Mesothelial cell of epicardium (in vitro differentiated cells): ENCODE results near the gene MT1B. TPM values are rescaled to one million over a fixed set of nuclear protein-coding genes. Genes with fewer than 3 reads are reported as not detected.

Experiments used
- DNase-seq, 2 experiments: peaks; one replicate each; pipeline ENCODE4 v3.0.0; 2021; ENCODE audit warnings: low spot score in 2 of 2; ENCODE audit not compliant: unreplicated experiment in 2 of 2
- H3K27ac Mint-ChIP-seq: 2 replicates; pipeline ENCODE4 v1.8.0; 2021; ENCODE audit warnings: mixed read lengths
- H3K27me3 Mint-ChIP-seq: 2 replicates; pipeline ENCODE4 v1.8.0; 2021; ENCODE audit warnings: low read depth, mixed read lengths
- H3K36me3 Mint-ChIP-seq: 2 replicates; pipeline ENCODE4 v1.8.0; 2021; ENCODE audit warnings: mixed read lengths
- H3K4me1 Mint-ChIP-seq: 2 replicates; pipeline ENCODE4 v1.8.0; 2021; ENCODE audit warnings: mixed read lengths
- H3K4me3 Mint-ChIP-seq: 2 replicates; pipeline ENCODE4 v1.8.0; 2021; ENCODE audit warnings: mild to moderate bottlenecking, moderate library complexity, mixed read lengths
- H3K9me3 Mint-ChIP-seq: 2 replicates; pipeline ENCODE4 v1.8.0; 2021; ENCODE audit warnings: mixed read lengths
- total RNA-seq: library from RNA; stranded (reverse); gene quantifications from 3 replicates; pipeline ENCODE4 v1.2.1, GENCODE V29; 2021
- TF ChIP-seq, protein P1 (sequence below): fragments of 200-600 bp; sonication (generic); IDR thresholded peaks from one replicate; pipeline ENCODE4 v1.5.0; 2021; ENCODE audit warnings: antibody characterized with exemption; ENCODE audit not compliant: unreplicated experiment

Gene MT1B
- total RNA-seq, 1 donor from 2014 or later: not detected

DNA sequence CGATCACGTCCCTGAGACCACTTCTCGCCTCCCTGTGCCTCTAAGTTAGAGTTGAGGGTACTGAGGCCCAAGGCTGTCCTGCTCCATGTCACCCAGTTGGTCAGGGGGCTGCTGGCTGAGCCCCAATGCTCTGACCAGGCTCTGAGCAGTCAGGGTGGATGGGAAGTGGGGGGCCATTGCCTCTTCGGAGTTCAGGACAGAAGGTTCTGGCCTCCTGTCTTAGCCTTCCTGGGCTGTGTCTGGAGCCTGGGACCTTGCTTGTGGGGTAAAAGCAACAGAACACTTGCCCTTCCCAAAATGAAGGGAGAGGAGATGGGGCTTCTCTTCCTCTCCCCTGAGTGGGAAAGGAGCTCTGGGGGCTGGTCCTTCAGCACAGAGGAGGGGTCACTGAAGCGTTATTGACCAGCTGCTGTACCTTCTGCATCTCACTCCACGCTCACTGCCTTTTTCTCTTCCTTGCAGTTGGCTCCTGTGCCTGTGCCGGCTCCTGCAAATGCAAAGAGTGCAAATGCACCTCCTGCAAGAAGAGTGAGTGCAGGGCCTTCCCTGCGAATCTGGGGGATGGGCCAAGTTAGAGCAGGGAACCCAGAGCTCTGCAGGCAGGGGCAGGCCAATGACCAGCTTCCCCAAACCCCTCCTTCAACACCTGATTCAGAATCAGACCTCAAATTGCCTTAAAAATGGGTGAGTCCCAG, 31.2 kb downstream of the MT1B start:
- H3K9me3 Mint-ChIP-seq: peaks cover 11% of the 10 kb centered on the region
- H3K4me3 Mint-ChIP-seq: peak overlapping the region; percentile 81
- no peak overlapping the region for H3K27ac Mint-ChIP-seq
- peaks cover 48% of the 10 kb centered on the region for H3K27me3 Mint-ChIP-seq
- no peak for DNase-seq
- peaks cover 4% of the 10 kb centered on the region for H3K4me1 Mint-ChIP-seq
- TF ChIP-seq, protein P1, sequence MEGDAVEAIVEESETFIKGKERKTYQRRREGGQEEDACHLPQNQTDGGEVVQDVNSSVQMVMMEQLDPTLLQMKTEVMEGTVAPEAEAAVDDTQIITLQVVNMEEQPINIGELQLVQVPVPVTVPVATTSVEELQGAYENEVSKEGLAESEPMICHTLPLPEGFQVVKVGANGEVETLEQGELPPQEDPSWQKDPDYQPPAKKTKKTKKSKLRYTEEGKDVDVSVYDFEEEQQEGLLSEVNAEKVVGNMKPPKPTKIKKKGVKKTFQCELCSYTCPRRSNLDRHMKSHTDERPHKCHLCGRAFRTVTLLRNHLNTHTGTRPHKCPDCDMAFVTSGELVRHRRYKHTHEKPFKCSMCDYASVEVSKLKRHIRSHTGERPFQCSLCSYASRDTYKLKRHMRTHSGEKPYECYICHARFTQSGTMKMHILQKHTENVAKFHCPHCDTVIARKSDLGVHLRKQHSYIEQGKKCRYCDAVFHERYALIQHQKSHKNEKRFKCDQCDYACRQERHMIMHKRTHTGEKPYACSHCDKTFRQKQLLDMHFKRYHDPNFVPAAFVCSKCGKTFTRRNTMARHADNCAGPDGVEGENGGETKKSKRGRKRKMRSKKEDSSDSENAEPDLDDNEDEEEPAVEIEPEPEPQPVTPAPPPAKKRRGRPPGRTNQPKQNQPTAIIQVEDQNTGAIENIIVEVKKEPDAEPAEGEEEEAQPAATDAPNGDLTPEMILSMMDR: no peak
- H3K36me3 Mint-ChIP-seq: peaks cover 3% of the 10 kb centered on the region

DNA sequence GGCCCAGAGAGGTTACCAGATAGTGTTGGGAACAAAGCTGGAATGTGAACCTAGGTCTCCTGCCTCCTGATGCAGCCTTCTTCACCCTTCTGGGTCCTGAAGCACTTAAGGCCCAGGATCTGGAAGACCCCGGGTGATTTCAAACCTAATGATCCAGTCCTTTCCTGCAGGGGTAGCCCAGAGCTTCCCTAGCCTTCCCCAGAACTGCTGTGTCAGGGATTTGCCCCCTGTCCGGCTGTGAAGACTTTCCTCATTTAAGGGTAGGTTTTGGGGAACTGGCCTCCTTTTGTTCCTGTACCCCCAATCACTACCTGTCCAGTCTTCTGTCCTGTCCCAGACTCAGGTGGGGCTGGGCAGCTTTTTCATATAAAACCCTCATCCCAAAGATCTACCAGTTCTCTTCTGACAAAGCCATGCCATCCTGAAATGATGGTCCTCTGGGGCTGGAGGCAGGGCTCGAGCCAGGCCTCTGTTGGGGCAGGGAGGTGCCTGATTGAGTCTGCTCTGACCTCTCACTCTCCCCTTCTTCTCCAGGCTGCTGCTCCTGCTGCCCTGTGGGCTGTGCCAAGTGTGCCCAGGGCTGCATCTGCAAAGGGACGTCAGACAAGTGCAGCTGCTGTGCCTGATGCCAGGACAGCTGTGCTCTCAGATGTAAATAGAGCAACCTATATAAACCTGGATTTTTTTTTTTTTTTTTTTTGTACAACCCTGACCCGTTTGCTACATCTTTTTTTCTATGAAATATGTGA, 31.9 kb downstream of the MT1B start:
- peak overlapping the region; percentile 17 for H3K4me3 Mint-ChIP-seq
- TF ChIP-seq, protein P1: no peak
- peaks cover 48% of the 10 kb centered on the region for H3K27me3 Mint-ChIP-seq
- DNase-seq: no peak
- H3K36me3 Mint-ChIP-seq: peaks cover 3% of the 10 kb centered on the region
- H3K4me1 Mint-ChIP-seq: peaks cover 4% of the 10 kb centered on the region
- H3K9me3 Mint-ChIP-seq: peaks cover 13% of the 10 kb centered on the region
- no peak overlapping the region for H3K27ac Mint-ChIP-seq

DNA sequence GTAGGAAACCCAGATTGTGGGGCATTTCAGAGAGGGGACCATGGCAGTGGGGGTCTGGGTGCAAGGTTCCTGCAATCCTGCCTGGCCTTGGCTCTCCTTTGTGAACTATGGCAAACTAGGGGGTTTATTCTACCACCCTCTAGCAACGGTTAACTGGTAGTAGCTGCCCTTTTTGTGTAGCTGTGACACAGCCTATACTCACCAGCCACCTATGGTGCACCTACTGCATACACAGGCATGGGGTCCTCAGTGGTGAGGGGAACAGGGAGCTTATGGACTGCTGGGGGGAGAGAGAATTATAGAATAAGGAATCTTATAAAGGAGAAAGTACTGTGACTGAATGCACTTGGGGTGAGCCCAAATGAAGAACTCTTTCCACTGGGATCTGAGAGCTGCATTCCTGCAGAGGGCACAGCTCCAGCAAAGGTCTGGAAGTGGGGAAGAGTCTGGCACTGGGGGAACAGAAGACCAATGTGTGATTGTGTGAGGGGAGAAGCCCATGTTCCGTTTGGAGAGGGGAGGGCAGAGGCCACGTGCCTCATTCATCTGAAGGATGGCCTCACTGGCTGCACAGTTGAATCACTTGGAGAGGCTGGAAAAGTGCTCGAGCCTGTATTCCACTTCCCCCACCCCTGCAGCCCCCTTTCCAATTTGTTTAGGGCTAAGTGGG, 32.7 kb downstream of the MT1B start:
- TF ChIP-seq, protein P1: no peak
- H3K9me3 Mint-ChIP-seq: peaks cover 13% of the 10 kb centered on the region
- no peak overlapping the region for H3K4me3 Mint-ChIP-seq
- no peak for DNase-seq
- H3K4me1 Mint-ChIP-seq: peaks cover 4% of the 10 kb centered on the region
- no peak overlapping the region for H3K27ac Mint-ChIP-seq
- H3K36me3 Mint-ChIP-seq: peaks cover 3% of the 10 kb centered on the region
- H3K27me3 Mint-ChIP-seq: peaks cover 54% of the 10 kb centered on the region

DNA sequence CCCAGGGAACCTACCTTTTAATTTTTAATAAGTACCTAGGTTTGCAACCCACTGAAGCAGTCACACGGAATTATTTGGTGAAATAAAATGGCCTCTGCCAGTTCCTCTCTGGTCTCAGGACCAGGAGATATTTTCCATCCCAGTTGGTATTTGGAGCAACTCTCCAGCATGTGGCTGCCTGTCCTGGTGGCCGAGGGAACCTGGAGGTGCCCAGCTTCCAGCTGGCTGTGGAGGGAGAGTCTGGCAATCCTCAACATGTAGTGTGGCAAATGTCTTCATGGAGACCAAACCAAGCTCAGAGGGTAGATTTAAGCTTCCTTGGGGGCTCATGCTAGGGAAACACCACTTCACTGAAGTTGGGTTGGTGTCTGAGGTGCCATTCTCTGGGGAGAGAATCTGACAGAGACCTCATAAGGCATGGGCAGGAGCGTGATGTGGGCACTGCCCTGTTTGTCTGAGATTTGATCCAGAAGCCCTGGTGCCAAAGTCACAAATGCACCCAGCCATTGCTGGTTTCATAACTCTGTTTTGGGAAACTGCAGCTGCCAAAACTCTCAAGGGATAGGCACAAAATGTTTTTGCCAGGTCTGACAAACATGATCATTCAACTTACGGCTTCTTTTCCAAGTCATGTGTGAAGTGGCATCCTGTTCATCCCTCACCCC, 33.4 kb downstream of the MT1B start:
- Mint-ChIP-seq H3K27me3 (peaks cover 54% of the 10 kb centered on the region), H3K4me1 (peaks cover 4% of the 10 kb centered on the region), H3K27ac (no peak overlapping the region), H3K9me3 (peaks cover 13% of the 10 kb centered on the region), H3K4me3 (no peak overlapping the region), H3K36me3 (peaks cover 3% of the 10 kb centered on the region)
- TF ChIP-seq, protein P1: no peak
- no peak for DNase-seq

DNA sequence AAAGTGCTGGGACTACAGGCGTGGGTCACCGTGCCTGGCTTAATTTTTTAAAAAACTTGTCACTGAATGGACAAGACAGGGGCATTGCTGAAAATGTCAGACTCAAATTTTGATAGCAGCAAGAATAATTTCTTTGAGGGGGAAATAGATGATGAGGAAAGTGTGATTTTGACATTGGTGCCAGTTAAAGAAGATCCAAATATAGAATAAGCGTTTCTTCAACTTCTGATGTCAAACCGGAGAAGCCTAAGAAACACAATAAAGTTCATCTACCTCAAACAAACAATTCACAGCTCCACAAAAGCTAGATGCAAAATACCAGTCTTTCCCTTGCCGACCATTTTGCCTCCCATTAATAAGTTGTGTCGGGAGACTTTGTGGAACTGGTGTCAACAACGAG, 35.1 kb downstream of the MT1B start:
- H3K36me3 Mint-ChIP-seq: peaks cover 3% of the 10 kb centered on the region
- no peak overlapping the region for H3K27ac Mint-ChIP-seq
- peaks cover 48% of the 10 kb centered on the region for H3K27me3 Mint-ChIP-seq
- H3K4me3 Mint-ChIP-seq: no peak overlapping the region
- TF ChIP-seq, protein P1: no peak
- H3K9me3 Mint-ChIP-seq: peaks cover 18% of the 10 kb centered on the region
- H3K4me1 Mint-ChIP-seq: peaks cover 11% of the 10 kb centered on the region
- DNase-seq: no peak
